ENCODE data around the gene PLPPR2. TPM values are rescaled to one million over a fixed set of nuclear protein-coding genes. Genes with fewer than 3 reads are reported as not detected.
"Not testable (repeated sequence)": the region's sequence is repeated elsewhere in the genome, so short reads cannot be mapped to it uniquely, and the experiment has no call there.

The PLPPR2 gene
- total and polyA plus RNA-seq, 4 donors, result 9.1 to 35.1 (median 24.3) TPM

DNA sequence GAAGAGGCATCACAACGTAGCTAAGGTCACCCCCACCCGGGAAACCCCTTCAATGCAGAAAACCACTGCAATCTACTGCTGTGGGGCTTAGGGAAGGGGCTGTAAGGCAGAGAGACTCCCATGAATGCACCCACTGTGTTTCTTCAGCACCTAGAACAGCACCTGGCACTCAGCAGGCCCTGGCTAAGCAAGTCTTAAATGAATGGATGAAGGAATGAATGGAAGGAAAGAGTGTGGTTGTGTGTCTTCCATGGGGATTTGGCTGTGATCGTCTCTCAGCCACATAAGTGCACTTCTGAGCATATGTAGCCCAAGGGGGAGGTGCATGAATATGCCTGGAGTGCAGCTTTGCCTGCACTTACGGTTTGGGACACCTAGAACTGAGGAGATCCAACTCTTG lies 6.1 kb upstream of the PLPPR2 start:
- peaks cover 0 to 5% (median 2%) of the 10 kb centered on the region in 4 donors for H3K9me3 ChIP-seq (ENCODE audit: control insufficient read depth in 4 of 4, insufficient read depth in 3 of 4, low read length in 3 of 4)
- no peaks in the 10 kb centered on the region for H3K36me3 ChIP-seq (ENCODE audit: control insufficient read depth in 4 of 4, insufficient read depth in 4 of 4, low read length in 4 of 4)
- 92 to 100% methylated on average over 4 of the region's 4 CpGs for WGBS, 2 donors
- H3K9ac ChIP-seq (ENCODE audit: insufficient read depth in 1 of 2, low read length in 2 of 2), result no peak overlapping the region
- no peak for TF ChIP-seq CTCF (IDR thresholded peaks at IDR 0.05; ENCODE audit: control extremely low read depth, extremely low read depth)
- H3K27me3 ChIP-seq (ENCODE audit: control insufficient read depth in 3 of 3, insufficient read depth in 3 of 3, low read length in 2 of 3), result no peaks in the 10 kb centered on the region
- peaks cover 5 to 19% (median 8%) of the 10 kb centered on the region in 5 donors for H3K4me1 ChIP-seq (ENCODE audit: control insufficient read depth in 5 of 5, insufficient read depth in 5 of 5, low read length in 5 of 5)
- DNase-seq (no peak), ATAC-seq (ENCODE audit: insufficient read depth, low FRiP score) (no peak)
- no peak overlapping the region for H3K27ac ChIP-seq (ENCODE audit: low read depth in 1 of 2, low read length in 1 of 2)
- H3K4me3 ChIP-seq, result no peak overlapping the region

DNA sequence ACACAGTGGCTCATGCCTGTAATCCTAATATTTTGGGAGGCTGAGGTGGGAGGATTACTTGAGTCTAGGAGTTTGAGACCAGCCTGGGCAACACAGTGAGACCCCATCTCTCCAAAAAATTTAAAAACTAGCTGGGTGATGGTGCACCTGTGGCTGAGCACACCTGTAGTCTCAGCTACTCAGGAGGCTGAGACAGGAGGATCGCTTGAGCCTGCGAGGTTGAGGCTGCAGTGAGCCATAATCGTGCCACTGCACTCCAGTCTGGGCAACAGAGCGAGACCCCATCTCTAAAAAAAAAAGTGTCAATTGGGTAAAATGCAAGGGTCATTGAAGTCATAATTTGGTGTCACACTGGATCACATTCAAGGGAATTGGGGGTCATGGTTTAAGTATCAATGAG lies 1.1 kb upstream of the PLPPR2 start:
- not testable (repeated sequence) for H3K4me3 ChIP-seq; H3K9ac ChIP-seq (ENCODE audit: insufficient read depth in 1 of 2, low read length in 2 of 2); ATAC-seq (ENCODE audit: insufficient read depth, low FRiP score); H3K27ac ChIP-seq (ENCODE audit: low read depth in 1 of 2, low read length in 1 of 2); DNase-seq; H3K36me3 ChIP-seq (ENCODE audit: control insufficient read depth in 4 of 4, insufficient read depth in 4 of 4, low read length in 4 of 4); H3K27me3 ChIP-seq (ENCODE audit: control insufficient read depth in 3 of 3, insufficient read depth in 3 of 3, low read length in 2 of 3); H3K9me3 ChIP-seq (ENCODE audit: control insufficient read depth in 4 of 4, insufficient read depth in 3 of 4, low read length in 3 of 4)
- WGBS, 2 donors, result 94 to 96% methylated on average over 4 of the region's 4 CpGs
- peaks cover 0 to 16% (median 6%) of the 10 kb centered on the region in 5 donors for H3K4me1 ChIP-seq (ENCODE audit: control insufficient read depth in 5 of 5, insufficient read depth in 5 of 5, low read length in 5 of 5)

GRCh38 chr19:11356074-11356397 lies 804 bp downstream of the PLPPR2 start:
- ATAC-seq (ENCODE audit: insufficient read depth, low FRiP score) (no peak), DNase-seq (no peak)
- peak overlapping the region in 1 of 2 donors; percentile 89 for H3K9ac ChIP-seq (ENCODE audit: insufficient read depth in 1 of 2, low read length in 2 of 2)
- H3K36me3 ChIP-seq (ENCODE audit: control insufficient read depth in 4 of 4, insufficient read depth in 4 of 4, low read length in 4 of 4), result peaks cover 0 to 5% (median 3%) of the 10 kb centered on the region in 4 donors
- peaks cover 0 to 4% (median 0%) of the 10 kb centered on the region in 3 donors for H3K27me3 ChIP-seq (ENCODE audit: control insufficient read depth in 3 of 3, insufficient read depth in 3 of 3, low read length in 2 of 3)
- 84 to 90% methylated on average over 6 of the region's 6 CpGs for WGBS, 2 donors
- no peak overlapping the region for H3K4me3 ChIP-seq
- H3K27ac ChIP-seq (ENCODE audit: low read depth in 1 of 2, low read length in 1 of 2), result peak overlapping the region in 1 of 2 donors; percentile 44
- TF ChIP-seq CTCF (IDR thresholded peaks at IDR 0.05; ENCODE audit: control extremely low read depth, extremely low read depth), result no peak
- H3K9me3 ChIP-seq (ENCODE audit: control insufficient read depth in 4 of 4, insufficient read depth in 3 of 4, low read length in 3 of 4), result no peaks in the 10 kb centered on the region
- peaks cover 0 to 16% (median 6%) of the 10 kb centered on the region in 5 donors for H3K4me1 ChIP-seq (ENCODE audit: control insufficient read depth in 5 of 5, insufficient read depth in 5 of 5, low read length in 5 of 5)

DNA sequence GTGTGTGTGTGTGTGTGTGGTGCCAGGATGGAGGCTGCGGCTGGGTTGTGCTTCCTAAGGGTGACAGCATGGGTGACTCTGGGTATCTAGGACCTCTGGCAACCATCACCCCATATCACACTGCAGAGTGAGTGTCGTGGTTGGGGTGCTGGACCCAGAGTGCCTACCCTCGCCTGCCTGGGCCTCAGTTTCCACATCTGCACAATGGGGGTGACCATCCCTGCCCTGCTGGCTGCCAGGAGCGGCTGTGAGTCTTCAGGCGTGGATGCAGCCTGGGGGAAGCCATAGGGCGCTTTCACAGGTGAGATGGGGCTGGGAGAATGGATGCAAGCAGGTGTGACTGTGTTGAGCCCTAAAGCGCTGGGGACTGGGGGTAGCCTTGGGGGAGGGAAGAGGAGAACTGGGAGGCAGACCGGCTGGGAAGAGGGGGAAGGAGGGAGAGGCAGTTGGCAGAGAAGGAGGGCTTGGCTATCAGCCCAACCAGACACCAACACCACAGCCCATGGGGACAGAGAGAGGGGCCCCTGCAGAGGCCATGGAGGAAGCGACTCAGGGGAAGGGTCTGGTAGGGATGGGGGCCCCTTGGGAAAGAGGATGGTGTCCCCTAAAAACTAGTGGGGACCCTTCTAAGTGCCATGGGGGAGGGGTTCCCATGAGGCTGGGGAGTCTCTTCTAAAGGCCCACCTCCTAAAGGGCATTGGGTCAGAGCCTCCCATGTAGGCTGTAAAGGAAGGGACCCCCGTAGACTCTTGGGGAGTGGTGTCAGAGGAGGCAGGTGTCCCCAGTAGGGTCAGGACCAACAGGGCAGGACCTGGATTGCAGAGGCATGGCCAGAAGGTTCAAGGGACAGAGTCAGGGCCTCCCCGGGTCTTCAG lies 1.7 kb downstream of the PLPPR2 start:
- Histone ChIP-seq H3K36me3 (ENCODE audit: control insufficient read depth in 4 of 4, insufficient read depth in 4 of 4, low read length in 4 of 4) (peaks cover 0 to 10% (median 3%) of the 10 kb centered on the region in 4 donors), H3K27ac (ENCODE audit: low read depth in 1 of 2, low read length in 1 of 2) (no peak overlapping the region), H3K4me3 (no peak overlapping the region), H3K9ac (ENCODE audit: insufficient read depth in 1 of 2, low read length in 2 of 2) (no peak overlapping the region), H3K4me1 (ENCODE audit: control insufficient read depth in 5 of 5, insufficient read depth in 5 of 5, low read length in 5 of 5) (peaks cover 0 to 16% (median 6%) of the 10 kb centered on the region in 5 donors), H3K9me3 (ENCODE audit: control insufficient read depth in 4 of 4, insufficient read depth in 3 of 4, low read length in 3 of 4) (no peaks in the 10 kb centered on the region), H3K27me3 (ENCODE audit: control insufficient read depth in 3 of 3, insufficient read depth in 3 of 3, low read length in 2 of 3) (peaks cover 0 to 4% (median 0%) of the 10 kb centered on the region in 3 donors)
- WGBS, 2 donors, result 75 to 85% methylated on average over 11 of the region's 11 CpGs
- DNase-seq, result peak in 1 of 3 donors; percentile 47
- no peak for ATAC-seq (ENCODE audit: insufficient read depth, low FRiP score)
- TF ChIP-seq CTCF (IDR thresholded peaks at IDR 0.05; ENCODE audit: control extremely low read depth, extremely low read depth), result no peak
